ENCODE data around the gene GADD45B.
"Not testable (repeated sequence)": the region's sequence is repeated elsewhere in the genome, so short reads cannot be mapped to it uniquely, and the experiment has no call there.

GADD45B gene

GRCh38 chr19:2514981-2515518 is 39.1 kb downstream of the GADD45B start:
- no peak for DNase-seq (ENCODE audit: low spot score)

- no peak for DNase-seq (ENCODE audit: low spot score)
These were observed 40.8 kb downstream of the GADD45B start for GRCh38 chr19:2516727-2517126.

GRCh38 chr19:2517881-2518601 is 42.1 kb downstream of the GADD45B start:
- DNase-seq (ENCODE audit: low spot score) = no peak

- not testable (repeated sequence) for DNase-seq (ENCODE audit: low spot score)
These were observed 42.9 kb downstream of the GADD45B start for GRCh38 chr19:2518856-2519255.

- no peak for DNase-seq (ENCODE audit: low spot score)
These were observed 43.6 kb downstream of the GADD45B start for GRCh38 chr19:2519482-2519881.

- peak; percentile 88 for DNase-seq (ENCODE audit: low spot score)
These were observed 47.8 kb downstream of the GADD45B start for GRCh38 chr19:2523630-2524311.

GRCh38 chr19:2524361-2524839 is 48.5 kb downstream of the GADD45B start:
- DNase-seq (ENCODE audit: low spot score) = no peak

GRCh38 chr19:2524840-2525723 is 49.2 kb downstream of the GADD45B start:
- DNase-seq (ENCODE audit: low spot score) = peak; percentile 82

- DNase-seq (ENCODE audit: low spot score) = no peak
These were observed 51.2 kb downstream of the GADD45B start for GRCh38 chr19:2527171-2527570.

GRCh38 chr19:2527686-2528085 is 51.8 kb downstream of the GADD45B start:
- no peak for DNase-seq (ENCODE audit: low spot score)

Measured in AG20443 (cell line).